NCI-H2196 treated with DMSO at 0.1 percent for 48 hours (cell line): ENCODE data around the gene GLIS1.

ENCODE experiments used
- DNase-seq: peaks from one replicate; lab custom pipeline; 2025; ENCODE audit not compliant: unreplicated experiment; lab: John Stamatoyannopoulos, UW

GLIS1 gene

GRCh38 chr1:53539711-53540603 is 199.0 kb downstream of the GLIS1 start:
- no peak for DNase-seq

- no peak for DNase-seq
Measured at GRCh38 chr1:53539226-53539625, 199.7 kb downstream of the GLIS1 start.

- DNase-seq, result no peak
Measured at GRCh38 chr1:53536606-53537005, 202.4 kb downstream of the GLIS1 start.

GRCh38 chr1:53535846-53536245 is 203.1 kb downstream of the GLIS1 start:
- no peak for DNase-seq

- DNase-seq, result no peak
Measured at GRCh38 chr1:53535226-53535625, 203.7 kb downstream of the GLIS1 start.

GRCh38 chr1:53532912-53533311 is 206.1 kb downstream of the GLIS1 start:
- DNase-seq, result no peak

GRCh38 chr1:53532377-53532776 is 206.6 kb downstream of the GLIS1 start:
- no peak for DNase-seq

- no peak for DNase-seq
Measured at GRCh38 chr1:53530550-53530949, 208.4 kb downstream of the GLIS1 start.

- DNase-seq, result no peak
Measured at GRCh38 chr1:53529555-53529954, 209.4 kb downstream of the GLIS1 start.

- no peak for DNase-seq
Measured at GRCh38 chr1:53527368-53527767, 211.6 kb downstream of the GLIS1 start.

GRCh38 chr1:53526451-53527101 is 212.4 kb downstream of the GLIS1 start:
- no peak for DNase-seq

- no peak for DNase-seq
Measured at GRCh38 chr1:53525595-53525994, 213.4 kb downstream of the GLIS1 start.

- DNase-seq, result no peak
Measured at GRCh38 chr1:53524428-53525375, 214.3 kb downstream of the GLIS1 start.

- DNase-seq, result no peak
Measured at GRCh38 chr1:53521924-53522552, 216.9 kb downstream of the GLIS1 start.

GRCh38 chr1:53520481-53520880 is 218.5 kb downstream of the GLIS1 start:
- no peak for DNase-seq

GRCh38 chr1:53519421-53519820 is 219.5 kb downstream of the GLIS1 start:
- DNase-seq, result no peak

GRCh38 chr1:53518775-53519174 is 220.2 kb downstream of the GLIS1 start:
- DNase-seq, result no peak

- DNase-seq, result no peak
Measured at GRCh38 chr1:53517821-53518352, 221.1 kb downstream of the GLIS1 start.

GRCh38 chr1:53517109-53517508 is 221.9 kb downstream of the GLIS1 start:
- DNase-seq, result no peak

- no peak for DNase-seq
Measured at GRCh38 chr1:53516181-53516580, 222.8 kb downstream of the GLIS1 start.

GRCh38 chr1:53514436-53514835 is 224.5 kb downstream of the GLIS1 start:
- no peak for DNase-seq
